SK-N-SH (cell line): ENCODE results near the gene FUT4. TPM values are rescaled to one million over a fixed set of nuclear protein-coding genes. Genes with fewer than 3 reads are reported as not detected.

ENCODE experiments used
- CTCF ChIA-PET: fragments of 300-600, 350-600 bp; formaldehyde crosslinking; extraction: SDS; loops from one replicate; lab custom pipeline; 2021; lab: Yijun Ruan, JAX
- POLR2A ChIA-PET: fragments of 350-600 bp; sonication (Branson Sonifier 250); formaldehyde crosslinking; extraction: SDS; loops from one replicate; lab custom pipeline; 2020; ENCODE audit warnings: antibody characterized with exemption, inconsistent platforms; lab: Yijun Ruan, JAX
- DNase-seq: peaks from one replicate; pipeline ENCODE4 v3.0.0; 2012
- H2AFZ ChIP-seq: fragments of 200-600 bp; sonication (generic); 2 replicates; pipeline ENCODE4 v1.8.1; 2016; ENCODE audit warnings: antibody characterized with exemption, mild to moderate bottlenecking, low read depth
- H3F3A ChIP-seq: fragments of 200-600 bp; sonication (generic); replicated peaks from 2 replicates; pipeline ENCODE3; 2016; ENCODE audit warnings: antibody characterized with exemption, mild to moderate bottlenecking; ENCODE audit not compliant: insufficient read depth
- H3K27ac ChIP-seq, 2 experiments: fragments of 200-500 bp in 1 of 2; fragments of 200-600 bp in 1 of 2; sonication (Bioruptor generic) in 1 of 2; sonication (generic), shearing (Covaris generic) in 1 of 2; 2 replicates each; pipeline versions ENCODE4 v1.5.1 to v1.6.1; 2014 to 2016; ENCODE audit warnings: low read depth in 2 of 2, inconsistent platforms in 1 of 2, low read length in 1 of 2, mild to moderate bottlenecking in 1 of 2, mixed read lengths in 1 of 2
- H3K27me3 ChIP-seq: fragments of 200-600 bp; sonication (generic), shearing (Covaris generic); 2 replicates; pipeline ENCODE4 v1.6.1; 2016; ENCODE audit warnings: mixed run types; ENCODE audit not compliant: insufficient read depth
- H3K36me3 ChIP-seq, 2 experiments: fragments of 200-500 bp in 1 of 2; fragments of 200-600 bp in 1 of 2; sonication (Bioruptor generic) in 1 of 2; sonication (generic) in 1 of 2; replicated peaks in 1 of 2; 2 replicates each; pipeline versions ENCODE3 to v1.5.1; 2014 to 2016; ENCODE audit warnings: low read length in 1 of 2, mild to moderate bottlenecking in 1 of 2; ENCODE audit not compliant: insufficient read depth in 2 of 2, control insufficient read depth in 1 of 2
- H3K4me1 ChIP-seq, 2 experiments: fragments of 200-500 bp in 1 of 2; fragments of 200-600 bp in 1 of 2; sonication (Bioruptor generic) in 1 of 2; sonication (generic), shearing (Covaris generic) in 1 of 2; 2 replicates each; pipeline versions ENCODE4 v1.5.1 to v1.6.1; 2014 to 2016; ENCODE audit warnings: low read depth in 1 of 2, low read length in 1 of 2, mixed run types in 1 of 2; ENCODE audit not compliant: insufficient read depth in 2 of 2, control insufficient read depth in 1 of 2
- H3K4me2 ChIP-seq: fragments of 200-600 bp; sonication (generic), shearing (Covaris generic); 2 replicates; pipeline ENCODE4 v1.6.1; 2017; ENCODE audit warnings: mixed run types
- H3K4me3 ChIP-seq, 2 experiments: fragments of 200-500 bp in 1 of 2; fragments of 200-600 bp in 1 of 2; sonication (Bioruptor generic) in 1 of 2; sonication (generic), shearing (Covaris generic) in 1 of 2; 2 replicates each; pipeline versions ENCODE4 v1.5.1 to v1.8.1; 2014 to 2016; ENCODE audit warnings: low read depth in 2 of 2, inconsistent platforms in 1 of 2, low read length in 1 of 2, mild to moderate bottlenecking in 1 of 2, mixed read lengths in 1 of 2, moderate library complexity in 1 of 2
- H3K79me2 ChIP-seq: fragments of 200-600 bp; sonication (generic); 2 replicates; pipeline ENCODE4 v1.8.1; 2017; ENCODE audit warnings: mild to moderate bottlenecking; ENCODE audit not compliant: insufficient read depth
- H3K9ac ChIP-seq: fragments of 200-600 bp; sonication (generic); 2 replicates; pipeline ENCODE4 v1.6.1; 2017; ENCODE audit warnings: mixed run types
- H3K9me2 ChIP-seq: fragments of 200-600 bp; sonication (generic); 2 replicates; pipeline ENCODE4 v1.6.1; 2017; ENCODE audit warnings: mixed run types
- H3K9me3 ChIP-seq: fragments of 200-600 bp; sonication (generic); 2 replicates; pipeline ENCODE4 v1.6.1; 2017; ENCODE audit warnings: mixed run types, mild to moderate bottlenecking, moderate library complexity
- H4K20me1 ChIP-seq: fragments of 200-600 bp; sonication (generic); 2 replicates; pipeline ENCODE4 v1.6.1; 2017; ENCODE audit warnings: mild to moderate bottlenecking, mixed run types; ENCODE audit not compliant: insufficient read depth
- CHD2 ChIP-seq: fragments of 150-350 bp; IDR thresholded peaks from 2 replicates; pipeline ENCODE4 v1.6.1; 2018; ENCODE audit warnings: low read length; ENCODE audit not compliant: partially characterized antibody
- CTCF ChIP-seq: fragments of 200-600 bp; sonication (generic); IDR thresholded peaks from 2 replicates; pipeline ENCODE4 v1.6.1; 2017; ENCODE audit warnings: antibody characterized with exemption, mild to moderate bottlenecking, moderate library complexity
- EP300 ChIP-seq, 2 experiments: IDR thresholded peaks; 2 replicates each; pipeline versions ENCODE4 v1.4.0 to v1.6.1; 2012; ENCODE audit warnings: borderline replicate concordance in 1 of 2, low read depth in 1 of 2, low read length in 1 of 2
- EZH2phosphoT487 ChIP-seq: fragments of 200-600 bp; sonication (generic); IDR thresholded peaks from 2 replicates; pipeline ENCODE4 v1.6.1; 2017; ENCODE audit warnings: low read depth, mixed run types, mild to moderate bottlenecking, antibody characterized with exemption, moderate library complexity, borderline replicate concordance
- FOSL2 ChIP-seq: IDR thresholded peaks from 2 replicates; pipeline ENCODE4 v1.4.0; 2012; ENCODE audit warnings: low read depth, mild to moderate bottlenecking, moderate library complexity, borderline replicate concordance
- GATA2 ChIP-seq: sonication (generic); formaldehyde crosslinking; IDR thresholded peaks from 2 replicates; pipeline ENCODE4 v1.5.0; 2020; ENCODE audit warnings: mild to moderate bottlenecking, missing genetic modification reagents
- IRF3 ChIP-seq: fragments of 150-350 bp; IDR thresholded peaks from 2 replicates; pipeline ENCODE4 v1.6.1; 2016; ENCODE audit warnings: mild to moderate bottlenecking, low read depth, low read length
- JUND ChIP-seq: IDR thresholded peaks from 2 replicates; pipeline ENCODE4 v1.4.0; 2012
- MAX ChIP-seq: IDR thresholded peaks from 2 replicates; pipeline ENCODE4 v1.4.0; 2012; ENCODE audit warnings: low read depth
- MEF2A ChIP-seq: IDR thresholded peaks from 2 replicates; pipeline ENCODE4 v1.4.0; 2012; ENCODE audit warnings: low read depth, borderline replicate concordance
- MXI1 ChIP-seq: IDR thresholded peaks from 2 replicates; pipeline ENCODE4 v1.6.1; 2012; ENCODE audit warnings: mild to moderate bottlenecking, low read depth, low read length, improper control_type of control experiment
- POLR2AphosphoS5 ChIP-seq: IDR thresholded peaks from 2 replicates; pipeline ENCODE4 v1.6.1; 2012; ENCODE audit warnings: low read depth, low read length
- REST ChIP-seq: IDR thresholded peaks from 2 replicates; pipeline ENCODE4 v1.6.1; 2012; ENCODE audit warnings: mild to moderate bottlenecking, low read depth, low read length, moderate library complexity
- SMC3 ChIP-seq: IDR thresholded peaks from 2 replicates; pipeline ENCODE4 v1.6.1; 2012; ENCODE audit warnings: low read depth, low read length, improper control_type of control experiment
- USF2 ChIP-seq: fragments of 150-350 bp; IDR thresholded peaks from 2 replicates; pipeline ENCODE4 v1.6.1; 2017; ENCODE audit warnings: antibody characterized with exemption, low read length, low read depth, borderline replicate concordance
- ZBTB33 ChIP-seq: IDR thresholded peaks from 2 replicates; pipeline ENCODE4 v1.4.0; 2012; ENCODE audit warnings: low read depth, borderline replicate concordance
- WGBS: methylation state at CpG from one replicate; pipeline ENCODE4 v1.1.6; 2017; ENCODE audit warnings: low lambda C conversion rate; 5-methylcytosine and 5-hydroxymethylcytosine counted together
- polyA plus RNA-seq, 3 experiments: library from polyadenylated mRNA; depleted of rRNA; stranded (reverse); fragments of >200 nt; gene quantifications; 2 replicates each; pipeline ENCODE4 v1.2.3, GENCODE V29; 2012

The FUT4 gene
- polyA plus RNA-seq, 1 of the 3 experiments (the other 2 are of a cell fraction) = 1.9 TPM

- Histone ChIP-seq H3K4me1 (no peaks in the 10 kb centered on the region; a peak in 1 of 4 replicates), H3K27ac (no peak overlapping the region), H3K9me3 (no peaks in the 10 kb centered on the region), H3K4me3 (no peak overlapping the region), H3K4me2 (no peak overlapping the region), H3K27me3 (no peaks in the 10 kb centered on the region), H3K36me3 (no peaks in the 10 kb centered on the region), H3K79me2 (no peaks in the 10 kb centered on the region), H4K20me1 (no peaks in the 10 kb centered on the region), H3K9ac (no peak overlapping the region), H3K9me2 (no peaks in the 10 kb centered on the region), H3F3A (no peaks in the 10 kb centered on the region), H2AFZ (no peak overlapping the region)
- TF ChIP-seq IRF3 = no peak
- no peak for TF ChIP-seq JUND
- TF ChIP-seq POLR2AphosphoS5 = no peak
- no peak for TF ChIP-seq CTCF
- no peak for TF ChIP-seq MXI1
- TF ChIP-seq ZBTB33 = no peak
- TF ChIP-seq SMC3 = no peak
- no peak for TF ChIP-seq EP300 (IDR thresholded peaks at IDR 0.05; ENCODE audit: borderline replicate concordance in 1 of 2, low read depth in 1 of 2, low read length in 1 of 2)
- no peak for TF ChIP-seq CHD2
- no peak for TF ChIP-seq EZH2phosphoT487
- TF ChIP-seq FOSL2 = no peak
- no peak for TF ChIP-seq REST
- no peak for TF ChIP-seq MAX
- no peak for TF ChIP-seq USF2
- no peak for TF ChIP-seq MEF2A
- no peak for TF ChIP-seq GATA2 (CRISPR knock-in tag)
- POLR2A ChIA-PET = no interaction called here
- 100% methylated on average over 5 of the region's 5 CpGs for WGBS
- DNase-seq = no peak
- CTCF ChIA-PET = interaction anchor here (0.7 kb wide), 1 partner anchor 480 kb away, joined by 3 read pairs; no protein-coding TSS in a partner anchor
Observed at GRCh38 chr11:94584978-94585377, 41.3 kb downstream of the FUT4 start.
